Myocyte (in vitro differentiated cells): ENCODE measurements around the gene KRTAP9-9. TPM values are rescaled to one million over a fixed set of nuclear protein-coding genes. Genes with fewer than 3 reads are reported as not detected.
"Not testable (repeated sequence)": the region's sequence is repeated elsewhere in the genome, so short reads cannot be mapped to it uniquely, and the experiment has no call there.

Experiments
- DNase-seq: peaks from one replicate; pipeline ENCODE4 v3.0.0-alpha.2; 2012; ENCODE audit warnings: low read depth
- total RNA-seq: library from RNA; depleted of rRNA; stranded (reverse); fragments of >200 nt; gene quantifications from 2 replicates; pipeline ENCODE4 v1.2.3, GENCODE V29; 2014

Gene KRTAP9-9
- total RNA-seq, 1 donor from 2014 or later = not detected

DNA sequence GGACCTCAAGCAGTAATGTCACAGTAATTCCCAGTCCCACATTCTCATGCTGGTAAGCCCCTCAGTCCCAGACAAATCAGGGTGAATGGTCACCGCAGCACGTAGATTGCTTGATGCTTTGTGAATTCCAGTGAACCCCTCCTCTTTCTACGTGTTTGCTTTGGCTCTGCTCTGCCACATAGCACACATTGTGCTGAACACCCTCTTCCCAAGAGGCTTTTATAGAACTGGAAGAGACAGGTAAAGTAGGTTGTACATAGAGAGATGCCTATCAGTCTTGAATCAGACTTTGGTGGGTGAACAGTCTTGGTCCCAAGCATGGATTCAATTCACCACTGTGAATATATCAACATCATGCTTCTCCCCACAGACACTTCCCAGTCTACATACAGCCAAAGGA, 9.4 kb downstream of the KRTAP9-9 start:
- no peak for DNase-seq

DNA sequence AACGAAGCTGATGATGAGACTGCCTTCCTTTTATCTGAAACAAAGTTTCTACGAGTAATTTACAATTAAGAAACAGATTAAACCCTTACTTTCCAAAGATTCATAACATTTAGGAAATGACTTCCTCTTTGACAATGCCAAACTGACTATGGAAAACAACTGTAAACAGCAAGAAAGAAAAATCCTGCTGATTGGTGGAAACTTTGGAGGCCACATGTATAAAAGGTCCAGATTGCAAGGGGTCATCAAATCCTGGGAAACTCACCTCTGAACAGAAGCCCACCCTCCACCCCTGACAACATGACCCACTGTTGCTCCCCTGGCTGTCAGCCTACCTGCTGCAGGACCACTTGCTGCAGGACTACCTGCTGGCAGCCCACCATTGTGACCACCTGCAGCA, 9.9 kb downstream of the KRTAP9-9 start, which contains the start of gene KRTAP9-6:
Gene KRTAP9-6, plus strand, starts transcription at position 301 of the 400 bp plus-strand sequence. Its CDS starts 0 bp downstream, at position 301.
- DNase-seq = no peak

DNA sequence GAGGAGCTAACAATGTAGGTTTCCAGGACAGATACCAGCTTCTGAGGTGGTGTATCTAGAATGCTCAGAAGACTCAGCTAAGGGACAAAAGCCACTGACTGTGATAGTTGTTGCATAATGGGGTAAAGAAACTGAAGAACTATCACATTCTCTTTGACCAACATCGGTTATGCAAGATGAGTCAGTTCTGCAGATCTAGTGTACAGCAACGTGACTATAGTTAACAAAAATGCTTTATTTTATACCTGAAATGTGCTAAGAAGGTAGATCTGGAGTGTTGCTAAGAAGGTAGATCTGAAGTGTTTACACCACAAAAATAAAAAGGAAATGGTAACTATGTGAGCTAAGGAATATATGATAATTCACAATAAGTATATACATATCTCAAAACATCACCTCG, 12.5 kb downstream of the KRTAP9-9 start:
- DNase-seq = no peak

DNA sequence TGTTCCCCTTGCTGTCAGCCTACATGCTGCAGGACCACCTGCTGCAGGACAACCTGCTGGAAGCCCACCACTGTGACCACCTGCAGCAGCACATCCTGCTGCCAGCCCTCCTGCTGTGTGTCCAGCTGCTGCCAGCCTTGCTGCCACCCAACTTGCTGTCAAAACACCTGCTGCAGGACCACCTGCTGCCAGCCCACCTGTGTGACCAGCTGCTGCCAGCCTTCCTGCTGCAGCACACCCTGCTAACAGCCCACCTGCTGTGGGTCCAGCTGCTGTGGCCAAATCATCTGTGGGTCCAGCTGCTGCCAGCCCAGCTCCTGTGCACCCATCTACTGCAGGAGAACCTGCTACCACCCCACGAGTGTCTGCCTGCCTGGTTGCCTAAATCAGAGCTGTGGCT, 16.1 kb downstream of the KRTAP9-9 start:
- DNase-seq = not testable (repeated sequence)

DNA sequence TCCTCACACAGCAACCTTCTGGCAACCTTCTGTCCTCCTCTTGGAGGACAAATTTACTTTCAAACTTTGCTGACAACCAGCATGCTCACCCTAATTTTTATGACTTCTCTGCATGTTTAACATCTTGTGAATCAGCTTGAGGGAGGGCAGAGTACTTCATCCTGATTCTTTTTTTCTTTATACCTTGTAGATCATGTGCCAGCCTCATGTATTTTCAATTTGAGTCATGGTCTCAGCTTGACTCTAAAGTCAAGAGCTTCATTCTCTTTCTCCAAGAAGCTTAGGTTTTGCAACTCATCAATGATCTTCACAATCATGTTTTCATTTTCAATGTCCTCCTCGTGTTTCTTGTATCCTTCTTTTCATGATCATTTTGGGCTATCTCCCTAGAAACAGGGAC, 16.7 kb downstream of the KRTAP9-9 start:
- DNase-seq = no peak

DNA sequence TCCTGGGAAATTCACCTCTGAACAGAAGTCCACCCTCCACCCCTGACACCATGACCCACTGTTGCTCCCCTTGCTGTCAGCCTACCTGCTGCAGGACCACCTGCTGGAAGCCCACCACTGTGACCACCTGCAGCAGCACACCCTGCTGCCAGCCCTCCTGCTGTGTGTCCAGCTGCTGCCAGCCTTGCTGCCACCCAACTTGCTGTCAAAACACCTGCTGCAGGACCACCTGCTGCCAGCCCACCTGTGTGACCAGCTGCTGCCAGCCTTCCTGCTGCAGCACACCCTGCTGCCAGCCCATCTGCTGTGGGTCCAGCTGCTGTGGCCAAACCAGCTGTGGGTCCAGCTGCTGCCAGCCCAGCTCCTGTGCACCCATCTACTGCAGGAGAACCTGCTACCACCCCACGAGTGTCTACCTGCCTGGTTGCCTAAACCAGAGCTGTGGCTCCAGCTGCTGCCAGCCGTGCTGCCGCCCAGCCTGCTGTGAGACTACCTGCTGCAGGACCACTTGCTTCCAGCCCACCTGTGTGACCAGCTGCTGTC, 20.5 kb downstream of the KRTAP9-9 start, which contains the start of gene KRTAP9-7:
Gene KRTAP9-7, plus strand, starts transcription at position 51 of the 543 bp plus-strand sequence. Its CDS starts 0 bp downstream, at position 51.
- DNase-seq = not testable (repeated sequence)

DNA sequence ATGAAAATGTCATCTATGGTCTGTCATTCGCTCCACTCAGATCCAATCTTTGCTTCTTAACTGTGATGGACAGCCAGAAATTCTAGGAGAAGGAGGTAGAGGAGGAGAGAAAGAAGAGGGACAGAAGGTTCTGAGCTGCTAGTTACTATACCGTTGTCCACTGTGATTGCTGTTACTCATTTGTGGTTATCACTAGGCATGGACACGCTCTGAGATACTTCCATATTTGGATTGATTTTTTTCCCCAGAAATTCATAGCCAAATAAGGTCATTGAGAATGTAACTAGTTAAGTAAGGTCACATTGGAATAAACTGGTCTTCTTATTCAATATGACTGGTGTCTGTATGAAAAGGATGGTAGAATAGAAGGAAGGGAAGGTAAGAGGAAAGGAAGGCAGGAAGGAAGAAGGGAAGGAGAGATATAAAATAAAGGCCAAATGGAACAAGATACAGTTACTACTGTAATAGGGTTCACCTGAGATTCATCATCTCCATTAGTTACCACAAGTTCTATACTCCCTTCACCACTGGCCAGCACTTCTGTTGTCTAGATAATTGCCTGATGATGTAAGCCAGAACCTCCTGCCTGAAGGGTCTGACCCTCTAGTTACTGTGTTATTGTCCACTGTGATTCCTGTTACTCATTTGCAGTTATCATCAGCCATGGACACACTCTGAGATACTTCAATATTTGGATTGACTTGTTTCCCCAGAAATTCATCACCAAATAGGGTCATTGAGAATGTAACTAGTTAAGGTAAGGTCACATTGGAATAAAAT, 23.2 kb downstream of the KRTAP9-9 start:
- DNase-seq = no peak

DNA sequence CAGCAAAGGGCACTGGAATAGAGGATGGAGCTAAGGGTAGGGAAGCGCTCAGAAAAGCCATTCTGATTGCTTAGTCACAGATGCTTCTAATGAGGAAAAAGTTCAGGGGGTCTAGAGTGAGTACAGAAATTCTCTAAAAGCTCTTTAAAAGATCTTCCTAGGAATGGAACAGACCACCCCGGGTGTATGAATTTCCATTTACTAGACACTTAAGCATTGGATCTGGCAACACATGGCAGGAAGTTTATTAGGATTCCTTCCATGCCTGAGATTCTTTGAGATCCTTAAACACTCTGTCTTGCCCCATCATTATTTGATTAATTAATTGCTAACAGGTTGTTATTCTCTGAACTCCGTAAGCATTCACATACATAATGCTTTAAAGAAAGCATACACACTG, 28.9 kb downstream of the KRTAP9-9 start:
- no peak for DNase-seq

DNA sequence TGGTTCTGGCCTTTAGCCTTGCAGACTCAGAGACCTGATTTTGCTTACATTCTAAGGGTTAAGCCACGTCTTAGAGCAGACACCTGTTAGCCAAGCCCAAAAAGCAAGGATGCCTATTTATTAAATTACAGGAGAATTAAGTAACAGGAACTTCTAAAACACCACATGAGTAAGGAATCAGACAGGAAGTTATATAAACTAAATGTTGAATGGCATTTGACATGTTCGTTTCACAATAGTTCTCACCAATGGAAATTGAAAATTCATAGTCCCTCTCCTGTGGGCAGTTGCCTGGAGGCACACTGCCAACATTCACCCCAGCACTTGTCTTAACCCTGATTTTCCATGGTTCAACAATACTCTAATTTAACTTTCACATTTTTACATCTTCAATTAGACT, 29.4 kb downstream of the KRTAP9-9 start:
- no peak for DNase-seq

DNA sequence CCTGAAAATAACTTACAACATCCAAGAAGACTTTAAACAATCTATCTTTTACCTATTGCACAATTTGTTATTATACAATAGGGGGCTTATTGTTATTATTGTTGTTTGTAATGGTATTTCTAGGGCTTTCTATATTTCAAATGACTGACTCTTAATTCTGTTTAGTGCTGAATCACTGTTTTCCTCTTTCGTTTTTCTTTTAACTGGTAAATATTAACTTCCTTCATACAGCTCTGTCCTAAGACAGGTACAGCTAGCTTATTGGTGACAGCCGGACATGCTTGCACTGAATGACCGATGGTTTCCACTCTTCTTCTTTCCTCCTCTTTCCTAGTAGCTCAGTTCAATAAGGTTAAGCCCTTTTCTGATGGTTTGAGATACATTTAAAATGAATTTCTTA, 31.9 kb downstream of the KRTAP9-9 start:
- no peak for DNase-seq

DNA sequence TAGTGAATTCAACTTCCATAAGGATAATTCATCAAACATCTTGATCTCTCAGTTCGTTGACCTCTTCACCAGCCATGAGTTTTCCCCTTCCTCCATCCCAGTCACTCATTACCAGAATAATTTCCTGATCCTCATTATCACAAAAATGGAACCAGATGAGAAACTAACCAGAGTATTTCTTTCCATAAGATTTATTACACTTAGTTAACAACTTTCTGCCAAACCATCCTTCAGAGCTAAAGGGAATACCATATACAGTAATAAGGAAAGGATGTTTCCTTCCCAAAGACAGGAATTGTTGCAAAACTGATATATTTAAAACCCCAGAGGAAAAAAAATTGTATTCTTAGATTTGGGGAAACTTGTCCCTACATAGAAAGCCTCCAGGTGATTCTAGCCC, 38.8 kb downstream of the KRTAP9-9 start:
- no peak for DNase-seq

DNA sequence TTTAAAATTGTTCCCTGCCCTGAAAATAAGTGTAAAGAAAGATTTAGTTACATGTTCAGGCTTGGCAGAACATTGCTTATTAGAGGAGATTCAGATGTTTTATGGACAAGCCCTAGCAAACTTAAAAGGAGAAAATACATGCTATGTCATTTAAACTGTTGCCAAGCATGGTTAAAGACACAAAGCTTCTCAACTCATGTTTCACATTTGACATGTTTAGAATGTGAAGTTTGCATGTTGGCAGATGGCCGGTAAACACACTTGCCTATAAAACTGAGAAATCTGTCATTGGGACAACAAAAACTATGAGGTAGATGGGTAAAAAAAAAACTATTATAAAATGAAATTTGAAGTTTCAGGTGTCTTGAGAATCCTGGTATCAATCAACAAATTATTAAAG, 41.7 kb downstream of the KRTAP9-9 start:
- DNase-seq = no peak

DNA sequence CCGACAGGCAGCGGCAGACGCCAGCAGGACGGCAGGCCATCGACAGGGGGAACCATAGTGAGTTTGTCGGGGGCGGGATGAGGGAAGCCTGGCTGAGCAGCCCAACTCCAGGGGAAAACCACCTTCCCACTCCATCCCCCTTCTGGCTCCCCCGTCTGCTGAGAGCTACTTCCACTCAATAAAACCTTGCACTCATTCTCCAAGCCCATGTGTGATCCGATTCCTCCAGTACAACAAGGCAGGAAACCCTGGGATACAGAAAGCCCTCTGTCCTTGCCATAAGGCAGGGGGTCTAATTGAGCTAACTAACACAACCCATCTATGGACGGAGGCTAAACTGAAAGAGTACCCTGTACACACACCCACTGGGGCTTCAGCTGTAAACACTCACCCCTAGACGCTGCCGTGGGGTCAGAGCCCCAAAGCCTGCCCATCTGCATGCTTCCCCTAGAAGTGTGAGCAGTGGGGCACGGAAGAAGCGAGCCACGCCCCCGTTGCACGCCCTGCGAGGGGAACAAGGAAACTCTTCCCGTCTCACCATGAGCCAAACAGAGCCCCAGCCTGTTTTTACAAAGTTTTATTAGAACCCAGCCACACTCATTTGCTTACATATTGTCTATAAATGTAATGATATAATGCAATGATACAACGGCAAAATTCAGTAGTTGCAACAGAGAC, 43.4 kb downstream of the KRTAP9-9 start:
- no peak for DNase-seq

DNA sequence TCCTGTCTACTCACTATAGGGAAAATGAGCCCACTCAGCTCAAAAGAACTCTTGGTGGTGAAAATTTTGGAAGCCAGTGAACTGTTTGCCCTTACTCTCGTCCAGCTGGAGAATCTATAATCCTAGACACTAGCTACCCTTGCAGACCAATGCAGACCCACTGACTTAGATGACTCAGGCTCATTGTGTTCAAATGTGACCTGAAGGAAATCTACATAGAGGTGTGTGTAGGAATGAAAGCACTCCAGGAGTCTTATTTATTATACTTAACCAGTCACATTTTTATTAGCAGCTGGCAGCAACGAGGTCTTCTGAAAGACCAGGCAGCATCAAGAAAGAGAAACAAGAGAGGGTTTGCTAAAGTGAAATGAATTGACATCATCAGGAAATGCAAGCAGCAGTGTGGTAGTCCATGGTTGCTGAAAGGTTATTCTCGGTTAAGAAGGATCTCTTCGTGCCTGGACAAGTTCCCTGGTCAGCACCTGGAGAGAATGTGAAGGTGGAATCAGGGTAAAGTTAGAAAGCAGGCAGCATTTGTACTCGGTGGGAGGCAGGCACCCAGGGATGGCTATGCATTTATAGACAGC, 46.1 kb downstream of the KRTAP9-9 start:
- no peak for DNase-seq

DNA sequence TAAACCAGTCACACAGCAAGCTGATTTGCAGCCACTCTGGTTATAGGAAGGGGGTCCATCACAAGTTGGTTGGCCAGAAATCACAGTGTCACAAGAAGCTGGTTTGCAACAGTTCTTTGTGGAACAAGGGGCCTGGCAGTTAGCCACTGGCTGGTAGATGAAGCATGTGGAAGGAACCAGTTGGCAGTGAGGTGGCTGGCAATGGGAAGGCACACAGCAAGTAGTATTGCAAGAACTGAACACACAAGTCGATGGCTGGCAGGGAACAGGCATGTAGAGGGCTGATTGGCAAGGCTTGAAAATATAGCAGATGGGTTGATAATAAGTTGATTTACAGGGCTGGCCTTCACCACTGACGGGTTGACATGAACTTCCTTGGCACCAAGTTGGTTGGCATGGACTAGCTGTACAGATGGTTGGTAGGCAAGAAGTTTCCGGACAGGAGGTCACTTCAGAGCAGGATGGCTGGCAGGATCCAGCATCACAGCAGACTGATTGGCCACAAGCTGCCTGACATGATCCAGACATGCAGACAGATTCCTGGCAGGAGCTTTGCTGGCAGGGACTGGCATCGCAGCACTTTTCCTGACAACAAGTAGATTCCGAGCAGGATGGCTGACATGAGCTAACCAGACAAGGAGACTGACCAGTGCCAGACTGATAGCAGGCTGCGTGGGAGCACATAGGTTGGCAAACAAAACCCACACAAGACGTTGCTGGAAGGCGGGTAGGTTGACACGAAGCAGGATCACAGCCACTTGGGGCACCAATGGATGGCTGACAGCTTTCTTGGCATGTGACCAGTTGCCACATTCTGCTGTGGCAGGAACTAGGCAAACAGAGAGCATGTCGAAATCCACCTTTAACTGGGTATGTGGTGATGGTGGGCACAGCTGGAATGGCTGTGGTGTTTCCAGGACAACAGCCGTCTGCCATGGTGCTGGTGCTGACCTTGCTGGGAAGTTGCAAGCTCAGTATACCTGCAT, 47.0 kb downstream of the KRTAP9-9 start, which contains the start of gene KRTAP29-1:
Gene KRTAP29-1, minus strand, starts transcription at position 936 of the 986 bp plus-strand sequence. Its CDS starts 0 bp downstream, at position 936.
- no peak for DNase-seq

DNA sequence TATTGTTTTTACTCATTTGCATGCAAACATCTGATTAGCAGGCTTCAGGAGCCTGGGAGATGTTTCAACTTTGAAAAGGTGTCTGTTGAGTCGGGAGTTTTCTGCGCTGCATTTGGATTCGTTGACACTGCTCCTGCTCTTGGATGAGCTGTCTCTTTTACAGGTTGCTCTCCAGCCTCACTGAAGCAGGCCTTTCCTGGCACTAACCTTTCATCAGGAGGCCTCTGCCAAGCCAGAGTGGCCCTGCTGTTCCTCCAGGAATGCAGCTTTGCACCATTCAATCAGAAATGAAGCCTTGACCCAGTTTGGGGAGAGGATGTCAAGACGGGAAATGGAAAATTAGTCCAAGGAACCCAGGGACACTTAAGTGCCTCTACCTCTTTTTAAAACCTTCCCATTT, 47.8 kb downstream of the KRTAP9-9 start:
- no peak for DNase-seq

DNA sequence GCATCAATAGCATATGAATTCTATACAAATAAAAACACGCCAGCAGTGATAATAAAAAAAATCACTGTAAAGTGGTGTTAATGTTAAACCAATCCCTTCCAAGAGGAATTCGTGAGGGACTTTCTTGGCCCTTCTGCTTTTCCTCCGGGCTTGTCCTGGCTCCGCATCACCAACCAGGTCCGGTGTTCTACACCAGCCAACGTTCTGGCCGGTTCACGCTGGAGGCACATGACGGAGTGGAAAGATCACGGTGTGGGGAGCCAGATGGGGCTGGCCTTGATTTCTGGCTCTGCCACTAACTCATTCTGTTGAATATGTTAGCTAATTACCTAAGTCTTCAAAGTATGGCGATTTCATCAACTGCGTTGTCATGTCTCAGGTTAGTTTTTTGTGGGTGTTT, 48.9 kb downstream of the KRTAP9-9 start:
- DNase-seq = no peak
